ENCODE measurements around the gene CTDSPL.

Gene CTDSPL

GRCh38 chr3:38017445-38018295 is 156.0 kb downstream of the CTDSPL start:
- TF ChIP-seq CTCF (IDR thresholded peaks at IDR 0.05; ENCODE audit: borderline replicate concordance, control extremely low read depth, extremely low read depth, insufficient read depth, missing control alignments), result no peak

GRCh38 chr3:38018296-38019266 is 156.9 kb downstream of the CTDSPL start:
- no peak for DNase-seq (ENCODE audit: low spot score)
- no peak for TF ChIP-seq CTCF (IDR thresholded peaks at IDR 0.05; ENCODE audit: borderline replicate concordance, control extremely low read depth, extremely low read depth, insufficient read depth, missing control alignments)
- in situ Hi-C loops (cut with MboI; ENCODE audit: low sequenced_read_pairs, unreplicated experiment), result no loop called here

More at GRCh38 chr3:38017445-38018295, 156.0 kb downstream of the CTDSPL start:
- in situ Hi-C loops (cut with MboI; ENCODE audit: low sequenced_read_pairs, unreplicated experiment), result no loop called here
- no peak for DNase-seq (ENCODE audit: low spot score)

- in situ Hi-C loops (cut with MboI; ENCODE audit: low sequenced_read_pairs, unreplicated experiment), result no loop called here
- TF ChIP-seq CTCF (IDR thresholded peaks at IDR 0.05; ENCODE audit: borderline replicate concordance, control extremely low read depth, extremely low read depth, insufficient read depth, missing control alignments), result no peak
- no peak for DNase-seq (ENCODE audit: low spot score)
Observed at GRCh38 chr3:38019658-38020341, 158.1 kb downstream of the CTDSPL start.

GRCh38 chr3:38020342-38020726 is 158.7 kb downstream of the CTDSPL start:
- no peak for TF ChIP-seq CTCF (IDR thresholded peaks at IDR 0.05; ENCODE audit: borderline replicate concordance, control extremely low read depth, extremely low read depth, insufficient read depth, missing control alignments)
- in situ Hi-C loops (cut with MboI; ENCODE audit: low sequenced_read_pairs, unreplicated experiment), result no loop called here
- DNase-seq (ENCODE audit: low spot score), result no peak

GRCh38 chr3:38021196-38021595 is 159.5 kb downstream of the CTDSPL start:
- TF ChIP-seq CTCF (IDR thresholded peaks at IDR 0.05; ENCODE audit: borderline replicate concordance, control extremely low read depth, extremely low read depth, insufficient read depth, missing control alignments), result no peak
- in situ Hi-C loops (cut with MboI; ENCODE audit: low sequenced_read_pairs, unreplicated experiment), result no loop called here
- DNase-seq (ENCODE audit: low spot score), result no peak

- in situ Hi-C loops (cut with MboI; ENCODE audit: low sequenced_read_pairs, unreplicated experiment), result no loop called here
- no peak for TF ChIP-seq CTCF (IDR thresholded peaks at IDR 0.05; ENCODE audit: borderline replicate concordance, control extremely low read depth, extremely low read depth, insufficient read depth, missing control alignments)
- DNase-seq (ENCODE audit: low spot score), result no peak
Observed at GRCh38 chr3:38022301-38022700, 160.6 kb downstream of the CTDSPL start.

Measured in GM13976 (cell line).